Parathyroid adenoma (tissue), 2 donors: ENCODE measurements around the gene NDUFV3.

Experiments used
- H2AFZ ChIP-seq: fragments of 300-600 bp; sonication (generic); one replicate; pipeline ENCODE4 v1.7.0; 2017; ENCODE audit warnings: antibody characterized with exemption, mild to moderate bottlenecking
- H3K27ac ChIP-seq: fragments of 300-600 bp; sonication (generic); one replicate; pipeline ENCODE4 v1.7.0; 2017
- H3K27me3 ChIP-seq: fragments of 300-600 bp; sonication (generic); one replicate; pipeline ENCODE4 v1.7.0; 2017; ENCODE audit warnings: low read length; ENCODE audit not compliant: control insufficient read depth, insufficient read depth
- H3K36me3 ChIP-seq: fragments of 300-600 bp; sonication (generic); one replicate; pipeline ENCODE4 v1.7.0; 2017; ENCODE audit warnings: low read length; ENCODE audit not compliant: control insufficient read depth, insufficient read depth
- H3K4me1 ChIP-seq: fragments of 300-600 bp; sonication (generic); one replicate; pipeline ENCODE4 v1.7.0; 2017; ENCODE audit warnings: control low read depth
- H3K4me2 ChIP-seq: fragments of 300-600 bp; sonication (generic); one replicate; pipeline ENCODE4 v1.7.0; 2017; ENCODE audit warnings: low read length
- H3K4me3 ChIP-seq: fragments of 300-600 bp; sonication (generic); one replicate; pipeline ENCODE4 v1.7.0; 2017; ENCODE audit warnings: low read depth, low read length
- H3K79me2 ChIP-seq: fragments of 300-600 bp; sonication (generic); one replicate; pipeline ENCODE4 v1.7.0; 2017; ENCODE audit warnings: control low read depth
- H3K9ac ChIP-seq: fragments of 300-600 bp; sonication (generic); one replicate; pipeline ENCODE4 v1.7.0; 2017; ENCODE audit warnings: mild to moderate bottlenecking
- H3K9me3 ChIP-seq: fragments of 300-600 bp; sonication (generic); one replicate; pipeline ENCODE4 v1.7.0; 2017; ENCODE audit warnings: low read length; ENCODE audit not compliant: control insufficient read depth
- CTCF ChIP-seq: fragments of 300-600 bp; sonication (generic); IDR thresholded peaks from one replicate; pipeline ENCODE4 v1.7.0; 2017; ENCODE audit warnings: antibody characterized with exemption, mild to moderate bottlenecking
- donor health status: primary hyperparathyroidism.

Gene NDUFV3

GRCh38 chr21:42855937-42856335 lies 37.2 kb upstream of the NDUFV3 start:
- H3K9ac ChIP-seq: no peak overlapping the region
- no peaks in the 10 kb centered on the region for H3K36me3 ChIP-seq
- H3K27ac ChIP-seq: no peak overlapping the region

GRCh38 chr21:42857216-42857615 lies 35.9 kb upstream of the NDUFV3 start:
- no peaks in the 10 kb centered on the region for H3K79me2 ChIP-seq
- H3K4me2 ChIP-seq: no peak overlapping the region
- no peaks in the 10 kb centered on the region for H3K4me1 ChIP-seq
- no peaks in the 10 kb centered on the region for H3K9me3 ChIP-seq
- H3K4me3 ChIP-seq: no peak overlapping the region
- no peaks in the 10 kb centered on the region for H3K36me3 ChIP-seq
- TF ChIP-seq CTCF: no peak
- H3K27me3 ChIP-seq: no peaks in the 10 kb centered on the region
- no peak overlapping the region for H3K9ac ChIP-seq
- no peak overlapping the region for H3K27ac ChIP-seq
- H2AFZ ChIP-seq: no peak overlapping the region

More at GRCh38 chr21:42855937-42856335, 37.2 kb upstream of the NDUFV3 start:
- H3K9me3 ChIP-seq: no peaks in the 10 kb centered on the region
- H2AFZ ChIP-seq: no peak overlapping the region
- H3K79me2 ChIP-seq: no peaks in the 10 kb centered on the region
- no peak overlapping the region for H3K4me2 ChIP-seq
- no peaks in the 10 kb centered on the region for H3K27me3 ChIP-seq
- H3K4me1 ChIP-seq: no peaks in the 10 kb centered on the region
- no peak for TF ChIP-seq CTCF
- H3K4me3 ChIP-seq: no peak overlapping the region

GRCh38 chr21:42858185-42858847 lies 34.8 kb upstream of the NDUFV3 start:
- TF ChIP-seq CTCF: no peak
- Histone ChIP-seq H3K36me3 (no peaks in the 10 kb centered on the region), H3K4me1 (no peaks in the 10 kb centered on the region), H3K9me3 (no peaks in the 10 kb centered on the region), H3K27ac (no peak overlapping the region), H3K27me3 (no peaks in the 10 kb centered on the region), H3K4me3 (no peak overlapping the region), H2AFZ (no peak overlapping the region), H3K9ac (no peak overlapping the region), H3K79me2 (no peaks in the 10 kb centered on the region), H3K4me2 (no peak overlapping the region)

- Histone ChIP-seq H3K4me2 (no peak overlapping the region), H3K27me3 (no peaks in the 10 kb centered on the region), H3K9me3 (no peaks in the 10 kb centered on the region), H3K4me3 (no peak overlapping the region), H2AFZ (no peak overlapping the region), H3K9ac (no peak overlapping the region), H3K36me3 (no peaks in the 10 kb centered on the region), H3K4me1 (no peaks in the 10 kb centered on the region), H3K79me2 (no peaks in the 10 kb centered on the region), H3K27ac (no peak overlapping the region)
- TF ChIP-seq CTCF: no peak
Measured at GRCh38 chr21:42858957-42859890, 33.9 kb upstream of the NDUFV3 start.
